Trophoblast cell (in vitro differentiated cells and primary cell): ENCODE measurements around the gene INHA.

ENCODE experiments used
- DNase-seq, 2 donors: peaks; one replicate each; pipeline ENCODE4 v3.0.0-alpha.2; 2016
- H2AFZ ChIP-seq: 2 replicates; pipeline ENCODE4 v1.6.1; 2013; ENCODE audit warnings: low read length, moderate library complexity, mild to moderate bottlenecking; ENCODE audit not compliant: insufficient read depth, poor library complexity
- H2AK5ac ChIP-seq: 2 replicates; pipeline ENCODE4 v1.6.1; 2013; ENCODE audit warnings: mild to moderate bottlenecking, low read length
- H2BK120ac ChIP-seq: 2 replicates; pipeline ENCODE4 v1.6.1; 2013; ENCODE audit warnings: low read length, mild to moderate bottlenecking, moderate library complexity; ENCODE audit not compliant: insufficient read depth, poor library complexity
- H2BK12ac ChIP-seq: 2 replicates; pipeline ENCODE4 v1.6.1; 2013; ENCODE audit warnings: mild to moderate bottlenecking, low read length, moderate library complexity
- H2BK5ac ChIP-seq: 2 replicates; pipeline ENCODE4 v1.6.1; 2013; ENCODE audit warnings: low read length, low read depth, moderate library complexity, mild to moderate bottlenecking; ENCODE audit not compliant: poor library complexity
- H3K14ac ChIP-seq: 2 replicates; pipeline ENCODE4 v1.6.1; 2013; ENCODE audit warnings: mild to moderate bottlenecking, low read length
- H3K18ac ChIP-seq: 2 replicates; pipeline ENCODE4 v1.6.1; 2013; ENCODE audit warnings: mild to moderate bottlenecking, low read length
- H3K23ac ChIP-seq: 2 replicates; pipeline ENCODE4 v1.6.1; 2013; ENCODE audit warnings: low read length
- H3K27ac ChIP-seq: 2 replicates; pipeline ENCODE4 v1.5.1; 2013; ENCODE audit warnings: low read depth, mild to moderate bottlenecking, inconsistent platforms, low read length, moderate library complexity
- H3K27me3 ChIP-seq: 2 replicates; pipeline ENCODE4 v1.6.1; 2013; ENCODE audit warnings: inconsistent platforms, mild to moderate bottlenecking, low read length, moderate library complexity; ENCODE audit not compliant: insufficient read depth
- H3K36me3 ChIP-seq, 2 experiments: 1 replicate in 1 of 2; 2 replicates in 1 of 2; pipeline ENCODE4 v1.6.1; 2013; ENCODE audit warnings: low read length in 2 of 2, mild to moderate bottlenecking in 2 of 2, moderate library complexity in 1 of 2; ENCODE audit not compliant: insufficient read depth in 2 of 2, control insufficient read depth in 1 of 2
- H3K4ac ChIP-seq: 2 replicates; pipeline ENCODE4 v1.6.1; 2013; ENCODE audit warnings: low read depth, mild to moderate bottlenecking, low read length, moderate library complexity
- H3K4me1 ChIP-seq, 2 experiments: 1 replicate in 1 of 2; 2 replicates in 1 of 2; pipeline ENCODE4 v1.6.1; 2013; ENCODE audit warnings: low read length in 2 of 2, mild to moderate bottlenecking in 2 of 2, moderate library complexity in 1 of 2; ENCODE audit not compliant: insufficient read depth in 2 of 2, control insufficient read depth in 1 of 2
- H3K4me2 ChIP-seq: 2 replicates; pipeline ENCODE4 v1.6.1; 2013; ENCODE audit warnings: inconsistent platforms, mild to moderate bottlenecking, low read length, moderate library complexity
- H3K4me3 ChIP-seq: 2 replicates; pipeline ENCODE4 v1.5.1; 2013; ENCODE audit warnings: mild to moderate bottlenecking, low read depth, low read length, inconsistent platforms
- H3K79me1 ChIP-seq: one replicate; pipeline ENCODE4 v1.6.1; 2013; ENCODE audit warnings: low read length
- H3K79me2 ChIP-seq: 2 replicates; pipeline ENCODE4 v1.6.1; 2013; ENCODE audit warnings: low read length, mild to moderate bottlenecking; ENCODE audit not compliant: control insufficient read depth, insufficient read depth, poor library complexity
- H3K9ac ChIP-seq: 2 replicates; pipeline ENCODE4 v1.6.1; 2013; ENCODE audit warnings: mild to moderate bottlenecking, low read length
- H3K9me3 ChIP-seq: 2 replicates; pipeline ENCODE4 v1.6.1; 2013; ENCODE audit warnings: low read depth, mild to moderate bottlenecking, control low read depth, inconsistent platforms, low read length; ENCODE audit not compliant: insufficient read depth
- H4K12ac ChIP-seq: 2 replicates; pipeline ENCODE4 v1.6.1; 2013; ENCODE audit warnings: low read depth, mild to moderate bottlenecking, low read length, moderate library complexity
- H4K8ac ChIP-seq: 2 replicates; pipeline ENCODE4 v1.6.1; 2013; ENCODE audit warnings: low read depth, mild to moderate bottlenecking, low read length, moderate library complexity
- H4K91ac ChIP-seq: one replicate; pipeline ENCODE4 v1.6.1; 2013; ENCODE audit warnings: low read depth, mild to moderate bottlenecking, low read length, moderate library complexity
- whole genome bisulfite sequencing: extraction: QIAGEN DNeasy Blood & Tissue Kit; methylation state at CpG from one replicate; pipeline ENCODE4 v1.1.7; 2013; ENCODE audit warnings: missing lambda C conversion rate; ENCODE audit not compliant: insufficient read length, insufficient coverage; ENCODE audit errors: extremely low coverage; 5-methylcytosine and 5-hydroxymethylcytosine counted together

The INHA gene

GRCh38 chr2:219547621-219548020 is 24.5 kb upstream of the INHA start:
- Histone ChIP-seq H2BK12ac (no peak overlapping the region), H3K79me2 (peaks cover 6% of the 10 kb centered on the region), H3K9ac (no peak overlapping the region), H3K18ac (no peak overlapping the region), H3K27me3 (no peaks in the 10 kb centered on the region), H2BK120ac (no peak overlapping the region), H3K14ac (no peak overlapping the region), H3K4me3 (no peak overlapping the region), H3K9me3 (no peaks in the 10 kb centered on the region), H3K27ac (no peak overlapping the region), H2AK5ac (no peak overlapping the region), H2AFZ (no peak overlapping the region), H3K36me3 (no peaks in the 10 kb centered on the region), H3K4ac (no peak overlapping the region), H3K4me2 (no peak overlapping the region), H4K91ac (no peak overlapping the region), H3K23ac (no peak overlapping the region), H4K12ac (no peak overlapping the region), H3K79me1 (peaks cover 9% of the 10 kb centered on the region), H3K4me1 (peaks cover 9 to 13% of the 10 kb centered on the region in 2 experiments), H2BK5ac (no peak overlapping the region), H4K8ac (no peak overlapping the region)
- DNase-seq, result no peak
- no CpG with 5 or more reads among the region's 26 CpGs for WGBS

GRCh38 chr2:219548990-219549389 is 23.1 kb upstream of the INHA start:
- Histone ChIP-seq H3K14ac (no peak overlapping the region), H3K27ac (no peak overlapping the region), H3K23ac (no peak overlapping the region), H3K9ac (no peak overlapping the region), H4K12ac (no peak overlapping the region), H2BK12ac (no peak overlapping the region), H2BK5ac (no peak overlapping the region), H3K9me3 (no peaks in the 10 kb centered on the region), H3K18ac (no peak overlapping the region), H3K4me2 (no peak overlapping the region), H2AFZ (no peak overlapping the region), H3K4me3 (no peak overlapping the region), H4K91ac (no peak overlapping the region), H3K36me3 (no peaks in the 10 kb centered on the region), H3K79me2 (no peaks in the 10 kb centered on the region), H2BK120ac (no peak overlapping the region), H4K8ac (no peak overlapping the region), H3K27me3 (no peaks in the 10 kb centered on the region), H3K79me1 (peaks cover 2% of the 10 kb centered on the region), H3K4ac (no peak overlapping the region), H2AK5ac (no peak overlapping the region), H3K4me1 (peaks cover 15 to 18% of the 10 kb centered on the region in 2 experiments)
- DNase-seq, result no peak
- WGBS, result no CpG with 5 or more reads among the region's 18 CpGs

GRCh38 chr2:219549619-219550018 is 22.5 kb upstream of the INHA start:
- Histone ChIP-seq H3K27me3 (no peaks in the 10 kb centered on the region), H3K79me2 (no peaks in the 10 kb centered on the region), H2BK120ac (no peak overlapping the region), H3K4me3 (no peak overlapping the region), H4K12ac (no peak overlapping the region), H3K36me3 (peaks cover 1 to 6% of the 10 kb centered on the region in 2 experiments), H3K18ac (no peak overlapping the region), H2AK5ac (no peak overlapping the region), H2BK5ac (no peak overlapping the region), H2BK12ac (no peak overlapping the region), H3K79me1 (peaks cover 2% of the 10 kb centered on the region), H3K4me2 (no peak overlapping the region), H3K23ac (no peak overlapping the region), H3K9me3 (no peaks in the 10 kb centered on the region), H3K4ac (no peak overlapping the region), H4K91ac (no peak overlapping the region), H3K4me1 (peaks cover 12 to 13% of the 10 kb centered on the region in 2 experiments), H4K8ac (no peak overlapping the region), H3K27ac (no peak overlapping the region), H3K9ac (no peak overlapping the region), H3K14ac (no peak overlapping the region), H2AFZ (no peak overlapping the region)
- WGBS, result no CpG with 5 or more reads among the region's 9 CpGs
- DNase-seq, result no peak

GRCh38 chr2:219551441-219552381 is 20.4 kb upstream of the INHA start:
- H2AFZ ChIP-seq, result peak overlapping the region; percentile 8
- H4K12ac ChIP-seq, result no peak overlapping the region
- H3K36me3 ChIP-seq, result peaks cover 15 to 21% of the 10 kb centered on the region in 2 experiments
- H2BK120ac ChIP-seq, result no peak overlapping the region
- H3K27ac ChIP-seq, result no peak overlapping the region
- peak overlapping the region; percentile 30 for H4K91ac ChIP-seq
- peak overlapping the region; percentile 6 for H3K18ac ChIP-seq
- H3K4me1 ChIP-seq, result peaks cover 12 to 13% of the 10 kb centered on the region in 2 experiments
- peak overlapping the region; percentile 4 for H4K8ac ChIP-seq
- H3K79me1 ChIP-seq, result peaks cover 2% of the 10 kb centered on the region
- no peaks in the 10 kb centered on the region for H3K79me2 ChIP-seq
- no CpG with 5 or more reads among the region's 54 CpGs for WGBS
- no peak overlapping the region for H3K23ac ChIP-seq
- no peak overlapping the region for H3K14ac ChIP-seq
- no peak overlapping the region for H3K9ac ChIP-seq
- H3K9me3 ChIP-seq, result no peaks in the 10 kb centered on the region
- H2BK5ac ChIP-seq, result no peak overlapping the region
- H3K4me3 ChIP-seq, result peak overlapping the region; percentile 54
- no peaks in the 10 kb centered on the region for H3K27me3 ChIP-seq
- H3K4ac ChIP-seq, result no peak overlapping the region
- DNase-seq, result peak in 1 of 2 donors; percentile 24
- no peak overlapping the region for H2AK5ac ChIP-seq
- H2BK12ac ChIP-seq, result no peak overlapping the region
- H3K4me2 ChIP-seq, result peak overlapping the region; percentile 99
